NCI-H510A treated with DMSO at 0.1 percent for 48 hours (cell line): ENCODE measurements around the gene DVL3.

ENCODE experiments used
- DNase-seq: peaks from one replicate; lab custom pipeline; 2025; lab: John Stamatoyannopoulos, UW

Gene DVL3

GRCh38 chr3:184176377-184177330, 21.5 kb downstream of the DVL3 start:
- peak; percentile 63 for DNase-seq

- DNase-seq: no peak
Observed at GRCh38 chr3:184177331-184177731, 22.2 kb downstream of the DVL3 start.

- DNase-seq: no peak
Observed at GRCh38 chr3:184177767-184178306, 22.7 kb downstream of the DVL3 start.

DNA sequence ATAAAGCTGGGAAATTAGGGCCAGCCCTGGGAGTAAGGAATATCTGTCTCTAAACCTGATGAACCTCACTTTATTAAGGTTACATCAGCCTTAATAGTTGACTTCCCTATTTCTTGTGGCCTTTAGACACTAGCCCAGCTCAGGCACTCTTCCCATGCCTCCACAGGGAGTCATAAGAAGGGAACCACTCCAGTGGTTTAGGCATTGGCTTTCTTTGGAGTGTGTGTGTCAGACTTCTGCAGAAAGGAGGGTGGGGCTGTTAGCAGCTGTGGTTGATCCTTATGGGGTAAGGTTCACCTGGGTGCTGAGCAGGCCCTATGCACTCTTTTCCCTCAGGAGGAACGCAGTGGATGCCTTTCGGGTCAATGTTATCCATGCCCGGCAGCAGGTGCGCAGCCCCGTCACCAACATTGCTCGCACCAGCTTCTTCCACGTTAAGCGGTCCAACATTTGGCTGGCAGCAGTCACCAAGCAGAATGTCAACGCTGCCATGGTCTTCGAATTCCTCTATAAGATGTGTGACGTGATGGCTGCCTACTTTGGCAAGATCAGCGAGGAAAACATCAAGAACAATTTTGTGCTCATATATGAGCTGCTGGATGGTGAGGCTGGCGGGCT, 23.5 kb downstream of the DVL3 start:
- no peak for DNase-seq

DNA sequence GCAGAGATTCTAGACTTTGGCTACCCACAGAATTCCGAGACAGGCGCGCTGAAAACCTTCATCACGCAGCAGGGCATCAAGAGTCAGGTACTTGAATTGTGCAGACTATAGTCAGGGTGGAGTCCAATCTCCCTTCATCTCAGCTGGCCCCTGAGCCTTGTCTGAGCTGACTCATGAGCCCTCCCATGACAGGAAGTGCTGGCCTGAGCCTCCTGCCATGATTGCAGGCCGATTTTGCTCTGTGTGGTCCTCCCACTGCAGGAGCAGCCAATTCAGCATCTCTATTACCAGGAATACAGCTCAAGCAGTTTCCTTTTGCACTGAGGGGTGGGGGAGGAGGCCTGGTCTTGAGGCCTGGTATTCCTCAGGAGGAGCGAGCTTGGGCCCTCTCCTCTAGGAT, 25.0 kb downstream of the DVL3 start:
- DNase-seq: no peak

- no peak for DNase-seq
Observed at GRCh38 chr3:184181596-184181995, 26.4 kb downstream of the DVL3 start.

DNA sequence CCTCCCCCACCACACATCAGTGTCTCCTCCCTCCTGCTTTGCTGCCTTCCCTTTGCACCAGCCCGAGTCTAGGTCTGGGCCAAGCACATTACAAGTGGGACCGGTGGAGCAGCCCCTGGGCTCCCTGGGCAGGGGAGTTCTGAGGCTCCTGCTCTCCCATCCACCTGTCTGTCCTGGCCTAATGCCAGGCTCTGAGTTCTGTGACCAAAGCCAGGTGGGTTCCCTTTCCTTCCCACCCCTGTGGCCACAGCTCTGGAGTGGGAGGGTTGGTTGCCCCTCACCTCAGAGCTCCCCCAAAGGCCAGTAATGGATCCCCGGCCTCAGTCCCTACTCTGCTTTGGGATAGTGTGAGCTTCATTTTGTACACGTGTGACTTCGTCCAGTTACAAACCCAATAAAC, 28.5 kb downstream of the DVL3 start:
- no peak for DNase-seq

DNA sequence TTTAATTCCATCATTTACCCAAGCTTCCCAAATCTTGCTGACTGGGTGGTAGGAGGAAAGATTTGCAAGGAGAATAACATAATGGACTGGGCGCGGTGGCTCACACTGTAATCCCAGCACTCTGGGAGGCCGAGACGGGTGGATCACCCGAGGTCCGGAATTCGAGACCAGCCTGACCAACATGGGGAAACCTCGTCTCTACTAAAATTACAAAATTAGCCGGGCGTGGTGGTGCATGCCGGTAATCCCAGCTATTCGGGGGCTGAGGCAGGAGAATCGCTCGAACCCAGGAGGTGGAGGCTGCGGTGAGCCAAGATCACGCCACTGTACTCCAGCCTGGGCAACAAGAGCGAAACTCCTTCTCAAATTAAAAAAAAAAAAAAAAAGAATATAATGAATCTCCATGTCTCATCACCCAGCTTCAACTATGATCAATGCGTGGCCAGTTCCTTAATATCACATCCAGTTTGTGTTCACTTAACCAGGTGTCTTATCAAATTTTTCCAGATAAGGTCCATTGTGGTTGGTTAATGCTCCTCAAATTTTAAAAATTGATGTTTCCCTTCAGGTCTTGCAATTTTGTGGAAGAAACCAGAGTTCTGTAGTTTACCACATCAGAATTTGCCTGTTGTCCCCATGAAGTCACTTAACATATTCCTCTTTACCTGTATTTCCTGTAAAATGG, 29.5 kb downstream of the DVL3 start:
- DNase-seq: no peak

DNA sequence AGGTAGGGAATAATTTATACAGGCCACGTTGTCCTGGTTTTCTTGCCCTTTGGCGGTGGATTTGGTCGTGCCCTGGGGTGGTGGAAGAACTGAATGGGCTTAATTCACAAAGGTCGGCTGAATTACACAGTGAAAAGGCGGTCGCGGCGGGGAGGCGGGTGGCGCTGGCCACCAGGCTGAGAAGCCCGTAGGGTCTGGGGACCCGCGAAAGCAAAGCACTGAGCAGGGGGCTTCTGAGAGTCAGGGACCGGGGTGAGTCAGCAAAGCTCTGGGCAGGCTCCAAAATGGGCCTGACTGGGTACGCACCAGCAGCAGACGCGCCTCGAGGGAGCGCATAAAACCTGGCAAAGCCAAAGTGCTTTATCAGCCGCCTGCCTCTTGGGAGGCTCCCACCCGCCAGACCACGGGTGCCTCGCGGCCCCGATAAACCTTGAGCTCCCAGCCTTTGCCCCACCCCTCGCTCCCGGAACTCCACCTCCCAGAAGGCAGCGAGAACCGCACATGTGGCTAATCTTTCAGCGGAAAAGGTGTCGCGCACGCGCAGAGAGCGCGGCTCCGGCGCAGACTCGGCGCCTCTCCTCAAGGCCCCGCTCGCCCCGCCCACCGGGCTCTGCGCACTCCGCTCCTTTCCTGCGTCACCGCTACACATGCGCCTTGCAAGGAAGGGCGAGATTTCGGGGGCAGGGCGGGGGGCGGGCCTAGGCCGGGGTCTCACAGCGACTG, 30.4 kb downstream of the DVL3 start:
- peak; percentile 98 for DNase-seq

- DNase-seq: no peak
Observed at GRCh38 chr3:184186184-184186901, 31.2 kb downstream of the DVL3 start, which contains the start of gene ABCF3. Gene ABCF3 (plus strand): TSS chr3:184186199. CDS start chr3:184186208, 9 bp downstream.

- DNase-seq: no peak
Observed at GRCh38 chr3:184186902-184187207, 31.7 kb downstream of the DVL3 start.

- DNase-seq: no peak
Observed at GRCh38 chr3:184188080-184188479, 32.9 kb downstream of the DVL3 start.

DNA sequence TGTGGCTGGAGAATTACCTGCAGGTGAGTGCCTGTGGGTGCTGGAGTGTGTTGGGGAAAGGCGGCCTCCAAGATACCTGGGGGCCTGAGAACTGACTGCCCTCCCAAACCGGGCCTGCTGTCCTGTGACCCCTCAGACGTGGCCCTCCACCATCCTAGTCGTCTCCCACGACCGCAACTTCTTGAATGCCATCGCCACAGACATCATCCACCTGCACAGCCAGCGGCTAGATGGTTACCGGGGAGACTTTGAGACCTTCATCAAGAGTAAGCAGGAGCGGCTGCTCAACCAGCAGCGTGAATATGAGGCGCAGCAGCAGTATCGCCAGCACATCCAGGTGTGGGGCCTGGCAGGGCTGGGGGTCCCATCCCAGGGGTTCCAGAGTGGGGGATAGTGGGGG, 34.2 kb downstream of the DVL3 start:
- no peak for DNase-seq

DNA sequence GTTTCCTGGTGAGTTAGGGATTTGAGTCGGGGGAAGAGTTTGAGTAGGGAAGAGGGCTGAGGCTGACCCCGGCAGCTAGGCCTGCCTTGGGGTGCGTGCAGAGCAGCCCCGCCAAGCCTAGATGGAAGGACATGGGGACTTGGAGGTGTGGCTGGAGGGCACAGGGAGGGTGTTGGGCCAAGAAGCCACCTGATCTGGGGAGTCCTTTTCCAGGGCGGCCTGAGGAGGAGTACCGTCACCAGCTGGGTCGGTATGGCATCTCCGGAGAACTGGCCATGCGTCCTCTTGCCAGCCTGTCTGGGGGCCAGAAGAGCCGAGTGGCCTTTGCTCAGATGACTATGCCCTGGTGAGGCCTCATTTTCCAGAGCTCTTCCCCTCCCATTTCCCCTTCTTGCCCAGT, 37.7 kb downstream of the DVL3 start:
- no peak for DNase-seq

DNA sequence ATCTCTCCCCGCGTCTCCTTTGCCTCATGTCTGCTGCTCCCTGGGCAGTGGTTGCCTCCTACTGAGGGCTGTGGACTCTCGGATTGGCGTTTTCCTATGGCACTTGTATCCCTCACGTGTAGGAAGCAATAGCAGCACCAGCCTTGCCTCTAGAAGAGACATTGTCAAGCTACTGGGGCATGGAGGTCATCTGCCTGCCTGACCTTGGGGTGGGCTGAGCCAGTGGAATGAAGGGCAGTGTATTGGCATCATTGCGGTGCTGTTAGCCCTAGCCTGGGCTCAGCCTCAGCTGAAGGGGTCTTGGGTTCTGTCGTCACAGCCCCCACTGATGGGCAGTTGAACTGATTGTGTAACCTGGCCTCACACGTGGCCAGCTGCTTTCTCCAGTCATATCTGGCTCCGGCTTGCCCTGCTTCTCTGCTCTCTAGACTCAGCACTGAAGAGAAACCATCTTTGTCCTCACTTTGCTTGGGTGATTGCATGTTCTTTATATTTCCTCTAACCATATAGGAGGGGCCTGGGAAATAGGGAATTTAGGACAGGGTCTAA, 38.9 kb downstream of the DVL3 start:
- no peak for DNase-seq

- peak; percentile 38 for DNase-seq
Observed at GRCh38 chr3:184196536-184196935, 41.4 kb downstream of the DVL3 start.

GRCh38 chr3:184198509-184198908, 43.3 kb downstream of the DVL3 start:
- no peak for DNase-seq

- no peak for DNase-seq
Observed at GRCh38 chr3:184200825-184201224, 45.6 kb downstream of the DVL3 start.

DNA sequence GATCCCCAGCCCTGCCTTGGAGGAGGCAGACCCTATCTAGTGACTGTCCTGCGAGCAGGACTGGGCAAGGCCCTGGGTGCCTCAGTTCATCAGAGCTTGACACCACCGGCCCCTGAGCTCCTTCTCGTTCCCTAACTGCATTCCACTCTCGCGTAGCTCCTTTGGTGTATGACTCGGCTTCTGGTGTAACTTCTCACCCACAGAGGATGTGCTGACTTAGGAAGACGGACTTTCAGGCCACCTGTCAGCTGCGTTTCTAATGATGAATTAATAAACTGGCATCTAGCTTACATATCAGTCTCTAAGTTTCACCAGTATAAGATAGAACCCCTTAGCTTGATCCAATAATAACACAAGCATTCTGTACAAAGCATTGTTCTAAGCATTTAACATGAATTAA, 48.3 kb downstream of the DVL3 start:
- DNase-seq: no peak

DNA sequence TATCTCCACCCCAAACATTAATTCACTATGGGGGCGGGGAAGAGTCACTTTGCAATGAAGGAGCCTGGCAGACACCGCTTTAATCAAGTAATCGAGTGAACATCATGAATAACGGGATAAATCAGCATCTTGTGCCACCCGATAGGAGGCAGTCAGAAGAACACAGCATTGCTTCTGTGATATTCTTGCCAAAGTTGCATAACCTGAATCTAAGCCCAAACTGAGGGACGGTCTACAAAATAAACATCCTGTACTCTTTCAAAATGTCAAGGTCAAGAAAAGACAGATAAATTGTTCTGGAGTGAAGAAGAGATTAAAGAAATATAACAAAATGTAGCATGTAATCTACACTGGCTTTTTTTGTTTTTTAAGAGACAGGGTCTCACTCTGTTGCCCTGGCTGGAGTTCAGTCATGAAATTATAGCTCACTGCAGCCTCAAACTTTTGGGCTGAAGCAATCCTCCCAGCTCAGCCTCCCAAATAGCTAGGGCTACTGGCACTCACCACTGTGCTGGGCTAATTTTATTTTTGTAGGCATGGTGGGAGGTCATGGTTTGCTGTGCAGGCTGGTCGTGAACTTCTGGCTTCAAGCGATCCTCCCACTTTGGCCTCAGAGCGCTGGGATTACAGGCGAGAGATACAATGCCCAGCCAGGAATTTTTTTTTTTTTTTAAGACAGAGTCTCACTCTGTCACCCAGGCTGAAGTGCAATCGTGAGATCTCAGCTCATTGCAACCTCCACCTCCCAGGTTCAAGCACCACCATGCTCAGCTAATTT, 54.2 kb downstream of the DVL3 start:
- no peak for DNase-seq
